ENCODE measurements around the gene PNLIPRP1.

DNA sequence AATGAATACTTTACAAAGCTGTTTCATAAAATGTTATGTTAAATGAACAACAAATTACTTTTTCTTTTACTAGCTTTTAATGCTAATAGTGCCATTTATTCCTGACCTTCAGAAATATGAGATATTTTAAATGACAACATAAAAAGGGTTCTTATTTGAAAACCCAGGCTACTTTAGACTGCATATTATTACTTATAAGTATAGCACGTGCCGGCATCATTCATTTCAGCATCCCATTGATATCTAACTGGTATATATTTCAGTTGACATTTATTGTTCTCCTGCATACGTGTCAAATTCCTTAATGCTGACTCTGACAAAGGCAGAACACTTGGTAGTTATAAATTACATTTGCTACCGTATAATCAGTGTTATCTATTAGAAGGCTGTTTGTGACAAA, 65.3 kb downstream of the PNLIPRP1 start:
- TF ChIP-seq, protein P1, sequence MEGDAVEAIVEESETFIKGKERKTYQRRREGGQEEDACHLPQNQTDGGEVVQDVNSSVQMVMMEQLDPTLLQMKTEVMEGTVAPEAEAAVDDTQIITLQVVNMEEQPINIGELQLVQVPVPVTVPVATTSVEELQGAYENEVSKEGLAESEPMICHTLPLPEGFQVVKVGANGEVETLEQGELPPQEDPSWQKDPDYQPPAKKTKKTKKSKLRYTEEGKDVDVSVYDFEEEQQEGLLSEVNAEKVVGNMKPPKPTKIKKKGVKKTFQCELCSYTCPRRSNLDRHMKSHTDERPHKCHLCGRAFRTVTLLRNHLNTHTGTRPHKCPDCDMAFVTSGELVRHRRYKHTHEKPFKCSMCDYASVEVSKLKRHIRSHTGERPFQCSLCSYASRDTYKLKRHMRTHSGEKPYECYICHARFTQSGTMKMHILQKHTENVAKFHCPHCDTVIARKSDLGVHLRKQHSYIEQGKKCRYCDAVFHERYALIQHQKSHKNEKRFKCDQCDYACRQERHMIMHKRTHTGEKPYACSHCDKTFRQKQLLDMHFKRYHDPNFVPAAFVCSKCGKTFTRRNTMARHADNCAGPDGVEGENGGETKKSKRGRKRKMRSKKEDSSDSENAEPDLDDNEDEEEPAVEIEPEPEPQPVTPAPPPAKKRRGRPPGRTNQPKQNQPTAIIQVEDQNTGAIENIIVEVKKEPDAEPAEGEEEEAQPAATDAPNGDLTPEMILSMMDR (conservative IDR thresholded peaks at IDR 0.05; ENCODE audit: low read length), result no peak
- TF ChIP-seq EZH2phosphoT487 (IDR thresholded peaks at IDR 0.05; ENCODE audit: borderline replicate concordance, low read depth, low read length), result no peak
